ENCODE measurements around the gene ZXDC.

DNA sequence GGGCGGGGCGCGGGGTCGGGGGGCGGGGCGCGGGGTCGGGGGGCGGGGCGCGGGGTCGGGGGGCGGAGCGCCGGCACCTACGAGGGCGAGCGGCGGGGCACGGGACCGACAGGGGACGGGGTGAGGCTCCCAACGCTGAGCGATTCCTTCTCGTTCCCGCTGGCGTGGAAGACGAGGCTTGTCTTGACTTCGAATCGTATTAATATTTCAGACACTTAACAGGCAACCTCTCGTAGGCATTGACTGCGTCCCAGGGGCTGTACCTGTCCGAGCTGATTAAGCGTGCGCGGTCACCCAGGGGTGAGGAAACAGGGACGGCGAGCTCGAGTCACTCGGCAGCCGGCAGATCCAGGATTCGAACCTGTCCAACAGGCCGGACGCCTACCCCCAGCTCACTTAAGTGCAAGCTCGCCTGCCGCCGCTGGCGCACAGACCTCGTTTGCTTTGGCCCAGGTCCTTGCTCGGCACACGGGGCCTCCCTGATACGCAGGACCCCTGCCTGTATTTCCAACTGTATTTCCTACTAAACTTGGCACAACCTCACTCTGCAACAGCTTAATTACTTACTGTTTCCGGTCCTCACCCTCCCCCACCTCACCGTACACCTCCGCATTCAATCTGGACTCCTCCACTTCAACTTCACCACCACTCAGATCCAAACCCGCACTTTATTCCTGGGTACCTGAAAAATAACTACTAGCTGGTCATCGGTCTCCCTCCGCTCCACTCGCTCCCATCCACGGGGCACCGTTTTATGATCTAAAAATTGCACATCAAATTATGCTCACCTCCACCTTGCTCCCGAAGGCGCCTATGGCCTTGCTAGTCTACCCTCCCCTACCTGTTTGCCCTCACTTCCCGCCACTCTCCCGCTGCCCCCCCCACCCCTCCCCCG, 722 bp upstream of the ZXDC start:
- TF ChIP-seq EZH2 (IDR thresholded peaks at IDR 0.05; ENCODE audit: insufficient read depth, poor library complexity, severe bottlenecking) (no peak), EZH2phosphoT487 (IDR thresholded peaks at IDR 0.05; ENCODE audit: insufficient read depth, low read depth) (no peak)
